HCT116 (cell line): ENCODE results near the gene FCAMR.

Experiments
- ATF3 ChIP-seq: IDR thresholded peaks from 2 replicates; pipeline ENCODE4 v1.6.1; 2012
- ELF1 ChIP-seq: IDR thresholded peaks from 2 replicates; pipeline ENCODE4 v1.6.1; 2012; ENCODE audit warnings: low read depth, borderline replicate concordance
- EZH2 ChIP-seq: fragments of 200-600 bp; sonication (generic); IDR thresholded peaks from 2 replicates; pipeline ENCODE4 v1.6.1; 2017; ENCODE audit warnings: antibody characterized with exemption, mixed run types
- EZH2phosphoT487 ChIP-seq: fragments of 200-600 bp; IDR thresholded peaks from 2 replicates; pipeline ENCODE4 v1.6.1; 2018; ENCODE audit warnings: antibody characterized with exemption, borderline replicate concordance
- MAX ChIP-seq: IDR thresholded peaks from 2 replicates; pipeline ENCODE4 v1.6.1; 2012
- POLR2A ChIP-seq: IDR thresholded peaks from 2 replicates; pipeline ENCODE4 v1.7.0; 2011; ENCODE audit warnings: borderline replicate concordance; ENCODE audit not compliant: insufficient read depth, insufficient read length; ENCODE audit errors: extremely low read depth
- POLR2AphosphoS5 ChIP-seq: IDR thresholded peaks from 2 replicates; pipeline ENCODE4 v1.6.1; 2011; ENCODE audit warnings: mild to moderate bottlenecking, low read depth, low read length, moderate library complexity
- RAD21 ChIP-seq: IDR thresholded peaks from 2 replicates; pipeline ENCODE4 v1.6.1; 2012; ENCODE audit warnings: low read depth, mild to moderate bottlenecking
- REST ChIP-seq: IDR thresholded peaks from 2 replicates; pipeline ENCODE4 v1.6.1; 2012; ENCODE audit warnings: low read depth
- SP1 ChIP-seq: IDR thresholded peaks from 2 replicates; pipeline ENCODE4 v1.6.1; 2012; ENCODE audit warnings: low read depth
- SRF ChIP-seq: IDR thresholded peaks from 2 replicates; pipeline ENCODE4 v1.6.1; 2012; ENCODE audit warnings: low read depth
- YY1 ChIP-seq: IDR thresholded peaks from 2 replicates; pipeline ENCODE4 v1.6.1; 2011; ENCODE audit warnings: low read length, low read depth, moderate library complexity, mild to moderate bottlenecking; ENCODE audit not compliant: insufficient replicate concordance; ENCODE audit errors: extremely low read depth
- ZBTB33 ChIP-seq: IDR thresholded peaks from 2 replicates; pipeline ENCODE4 v1.6.1; 2011; ENCODE audit warnings: mild to moderate bottlenecking, low read length, moderate library complexity; ENCODE audit not compliant: insufficient replicate concordance; ENCODE audit errors: extremely low read depth
- TF ChIP-seq, protein P1 (sequence below), 3 experiments: fragments of 200-600 bp in 1 of 3; sonication (generic) in 1 of 3; IDR thresholded peaks in 2 of 3; conservative IDR thresholded peaks in 1 of 3; 2 replicates each; pipeline ENCODE4 v1.5.1; 2012 to 2017; ENCODE audit warnings: low read depth in 2 of 3, low read length in 2 of 3, antibody characterized with exemption in 1 of 3, borderline replicate concordance in 1 of 3, control low read depth in 1 of 3, mild to moderate bottlenecking in 1 of 3, mixed read lengths in 1 of 3, mixed run types in 1 of 3, moderate library complexity in 1 of 3; ENCODE audit not compliant: insufficient read depth in 1 of 3

- no peak for TF ChIP-seq POLR2A
- no peak for TF ChIP-seq POLR2AphosphoS5
- TF ChIP-seq, protein P1, sequence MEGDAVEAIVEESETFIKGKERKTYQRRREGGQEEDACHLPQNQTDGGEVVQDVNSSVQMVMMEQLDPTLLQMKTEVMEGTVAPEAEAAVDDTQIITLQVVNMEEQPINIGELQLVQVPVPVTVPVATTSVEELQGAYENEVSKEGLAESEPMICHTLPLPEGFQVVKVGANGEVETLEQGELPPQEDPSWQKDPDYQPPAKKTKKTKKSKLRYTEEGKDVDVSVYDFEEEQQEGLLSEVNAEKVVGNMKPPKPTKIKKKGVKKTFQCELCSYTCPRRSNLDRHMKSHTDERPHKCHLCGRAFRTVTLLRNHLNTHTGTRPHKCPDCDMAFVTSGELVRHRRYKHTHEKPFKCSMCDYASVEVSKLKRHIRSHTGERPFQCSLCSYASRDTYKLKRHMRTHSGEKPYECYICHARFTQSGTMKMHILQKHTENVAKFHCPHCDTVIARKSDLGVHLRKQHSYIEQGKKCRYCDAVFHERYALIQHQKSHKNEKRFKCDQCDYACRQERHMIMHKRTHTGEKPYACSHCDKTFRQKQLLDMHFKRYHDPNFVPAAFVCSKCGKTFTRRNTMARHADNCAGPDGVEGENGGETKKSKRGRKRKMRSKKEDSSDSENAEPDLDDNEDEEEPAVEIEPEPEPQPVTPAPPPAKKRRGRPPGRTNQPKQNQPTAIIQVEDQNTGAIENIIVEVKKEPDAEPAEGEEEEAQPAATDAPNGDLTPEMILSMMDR (IDR thresholded peaks at IDR 0.05 in 2 of 3, conservative IDR thresholded peaks at IDR 0.05 in 1 of 3; ENCODE audit: borderline replicate concordance in 1 of 3, insufficient read depth in 1 of 3, low read depth in 2 of 3, low read length in 2 of 3): no peak
- no peak for TF ChIP-seq MAX
- no peak for TF ChIP-seq ELF1
- TF ChIP-seq SP1: no peak
- TF ChIP-seq ATF3: no peak
- TF ChIP-seq EZH2: no peak
- TF ChIP-seq ZBTB33: no peak
- TF ChIP-seq SRF: no peak
- no peak for TF ChIP-seq YY1
- TF ChIP-seq REST: no peak
- no peak for TF ChIP-seq RAD21
- no peak for TF ChIP-seq EZH2phosphoT487
Measured at GRCh38 chr1:206908038-206908437, 62.2 kb downstream of the FCAMR start.
